GM21717 (cell line): ENCODE results near the gene PRR3.
A peak's percentile ranks its signal among the peaks of the same experiment; 100 is the strongest.
"Not testable (repeated sequence)": the region's sequence is repeated elsewhere in the genome, so short reads cannot be mapped to it uniquely, and the experiment has no call there.

Source experiments
- ATAC-seq: cut with Tn5 transposase; IDR thresholded peaks from one replicate; pipeline ENCODE4 v1.9.1; 2021; ENCODE audit warnings: mild to moderate bottlenecking, moderate library complexity; ENCODE audit not compliant: unreplicated experiment

The PRR3 gene

DNA sequence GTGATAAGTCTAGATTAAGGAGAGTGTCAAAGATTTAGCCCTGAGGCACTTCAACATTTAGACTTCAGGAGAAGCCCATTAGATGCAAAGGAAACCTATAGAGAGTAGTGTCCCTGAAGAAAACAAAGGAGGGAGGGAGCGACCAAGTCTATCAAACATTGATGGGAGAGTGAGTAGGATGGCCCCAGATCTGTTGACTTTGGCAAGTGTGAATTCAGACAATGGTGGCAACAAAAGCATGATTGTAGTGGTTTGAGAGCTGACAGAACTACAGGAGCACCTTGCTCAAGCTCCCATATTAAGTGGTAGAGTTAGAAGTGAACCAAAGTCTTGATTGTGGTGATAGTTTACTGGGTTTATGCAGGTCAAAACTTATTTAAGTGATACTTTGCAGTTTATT is 13.2 kb downstream of the PRR3 start:
- no peak for ATAC-seq

- ATAC-seq, result peak; percentile 23
Observed at GRCh38 chr6:30570740-30571074, 13.6 kb downstream of the PRR3 start.

GRCh38 chr6:30571075-30571761 is 14.1 kb downstream of the PRR3 start, which contains the start of gene ABCF1:
ABCF1 (plus strand) TSS chr6:30571442; CDS start chr6:30571488, 46 bp downstream.
- ATAC-seq, result peak; percentile 83

DNA sequence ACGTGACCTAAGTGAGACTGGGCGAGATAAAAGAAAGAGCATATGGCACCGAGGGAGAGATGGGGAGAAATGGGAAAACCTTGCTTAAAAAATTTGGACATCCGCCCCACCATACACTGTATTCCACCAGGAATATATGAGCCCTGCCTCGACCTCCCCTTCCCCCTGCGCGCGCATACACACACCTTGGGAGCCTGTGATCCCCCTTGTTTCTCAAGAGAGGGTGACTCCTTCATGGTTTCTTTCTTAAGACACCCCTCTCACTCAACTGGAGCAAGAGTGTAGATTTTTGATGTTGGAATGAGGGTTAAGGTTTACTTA is 14.6 kb downstream of the PRR3 start:
- peak; percentile 8 for ATAC-seq

GRCh38 chr6:30572148-30572547 is 15.1 kb downstream of the PRR3 start:
- no peak for ATAC-seq

DNA sequence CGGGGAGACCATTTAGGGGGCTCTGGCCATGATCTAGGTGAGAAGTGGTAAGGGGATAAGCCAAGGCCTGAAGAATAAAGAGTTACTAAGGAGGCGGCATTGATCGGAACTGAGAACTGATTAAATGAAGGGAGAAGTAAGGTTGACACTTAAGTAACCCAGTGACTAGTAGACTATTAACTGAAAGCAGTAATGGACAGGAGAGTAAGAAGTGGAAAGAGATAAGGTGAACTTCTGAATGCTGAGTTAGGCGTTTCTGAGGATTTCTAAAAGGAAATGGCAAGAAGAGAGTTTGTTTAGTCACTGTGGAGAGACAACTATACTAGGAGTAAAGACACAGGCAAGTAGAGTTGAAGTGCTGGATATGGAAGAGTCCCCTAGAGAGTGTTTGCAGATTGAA is 16.0 kb downstream of the PRR3 start:
- no peak for ATAC-seq

DNA sequence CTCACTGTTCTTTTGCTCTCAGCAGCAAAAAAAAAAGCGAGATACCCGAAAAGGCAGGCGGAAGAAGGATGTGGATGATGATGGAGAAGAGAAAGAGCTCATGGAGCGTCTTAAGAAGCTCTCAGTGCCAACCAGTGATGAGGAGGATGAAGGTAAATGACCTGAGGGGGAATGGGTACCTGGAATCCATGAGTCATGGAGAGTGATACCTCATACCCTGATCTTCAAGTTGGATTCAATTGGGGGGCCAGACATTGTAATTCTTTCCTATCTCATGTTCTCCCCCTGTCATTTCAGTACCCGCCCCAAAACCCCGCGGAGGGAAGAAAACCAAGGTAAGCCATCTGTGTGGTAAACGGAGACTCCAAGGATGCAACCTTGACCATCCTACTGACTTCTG is 21.0 kb downstream of the PRR3 start:
- no peak for ATAC-seq

- ATAC-seq, result no peak
Observed at GRCh38 chr6:30583921-30584320, 26.8 kb downstream of the PRR3 start.

GRCh38 chr6:30589754-30590358 is 32.8 kb downstream of the PRR3 start:
- no peak for ATAC-seq

- ATAC-seq, result no peak
Observed at GRCh38 chr6:30590509-30590908, 33.4 kb downstream of the PRR3 start.

DNA sequence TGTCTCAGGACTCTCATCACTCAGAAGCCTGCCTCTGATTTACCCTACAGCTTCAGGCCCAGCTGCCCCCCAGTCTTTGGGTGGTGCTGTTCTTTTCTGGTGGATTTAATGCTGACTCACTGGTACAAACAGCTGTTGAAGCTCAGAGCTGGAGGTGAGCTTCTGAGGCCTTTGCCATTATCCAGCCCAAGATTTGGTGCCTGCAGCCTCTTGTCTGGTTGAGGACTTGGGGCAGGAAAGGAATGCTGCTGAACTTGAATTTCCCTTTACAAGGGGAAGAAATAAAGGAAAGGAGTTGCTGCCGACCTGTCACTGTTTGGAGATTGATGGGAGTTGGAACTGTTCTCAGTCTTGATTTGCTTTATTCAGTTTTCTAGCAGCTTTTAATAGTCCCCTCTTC is 33.9 kb downstream of the PRR3 start:
- no peak for ATAC-seq

DNA sequence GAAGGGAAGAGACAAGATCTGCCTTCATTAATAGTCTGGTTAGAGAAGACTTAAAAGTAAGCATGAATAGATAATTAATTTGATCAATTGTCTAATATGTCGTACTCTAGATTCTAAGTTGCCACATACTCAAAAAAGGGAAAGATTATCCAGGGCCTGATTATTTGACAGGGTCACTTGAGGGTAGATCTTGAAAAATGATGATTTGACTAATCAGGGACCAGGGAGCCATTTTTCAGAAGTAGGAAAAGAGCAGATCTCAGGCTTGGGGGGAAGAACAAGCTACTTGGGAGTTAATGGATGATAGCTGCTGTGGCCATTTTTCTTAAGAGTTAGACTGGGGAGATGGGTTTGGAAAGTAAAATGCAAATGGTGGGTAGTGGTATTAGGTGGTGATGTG is 35.2 kb downstream of the PRR3 start:
- no peak for ATAC-seq

DNA sequence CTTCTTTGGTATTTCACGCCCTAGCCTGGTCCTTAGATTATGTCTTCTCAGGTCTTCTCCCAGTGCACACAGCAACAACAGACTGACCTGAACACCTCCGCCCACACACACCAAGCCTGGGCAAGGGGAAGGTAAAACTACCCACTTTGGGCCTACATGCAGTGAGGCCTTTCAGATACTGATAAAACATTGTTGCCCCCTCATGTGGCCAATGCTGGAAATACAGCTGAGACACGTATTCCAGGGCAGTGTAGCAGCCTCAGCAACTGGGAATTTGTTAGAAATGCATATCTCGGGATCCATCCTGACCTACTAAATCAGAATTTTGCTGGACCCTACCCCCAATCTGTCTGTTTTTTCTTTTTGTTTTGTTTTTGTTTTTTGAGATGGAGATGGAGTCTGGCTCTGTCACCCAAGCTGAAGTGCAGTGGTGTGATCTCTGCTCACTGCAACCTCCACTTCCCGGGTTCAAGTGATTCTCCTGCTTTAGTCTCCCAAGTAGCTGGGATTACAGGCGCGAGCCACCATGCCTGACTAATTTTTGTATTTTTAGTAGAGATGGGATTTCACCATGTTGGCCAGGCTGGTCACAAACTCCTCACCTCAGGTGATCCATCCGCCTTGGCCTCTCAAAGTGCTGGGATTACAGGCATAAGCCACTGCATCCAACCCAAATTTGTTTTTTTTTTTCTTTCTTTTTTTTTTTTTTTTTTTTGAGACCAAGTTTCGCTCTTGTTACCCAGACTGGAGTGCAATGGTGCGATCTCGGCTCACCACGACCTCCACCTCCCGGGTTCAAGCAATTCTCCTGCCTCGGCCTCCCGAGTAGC is 40.4 kb downstream of the PRR3 start:
- ATAC-seq, result not testable (repeated sequence)

GRCh38 chr6:30598912-30599624 is 42.0 kb downstream of the PRR3 start:
- ATAC-seq, result no peak

DNA sequence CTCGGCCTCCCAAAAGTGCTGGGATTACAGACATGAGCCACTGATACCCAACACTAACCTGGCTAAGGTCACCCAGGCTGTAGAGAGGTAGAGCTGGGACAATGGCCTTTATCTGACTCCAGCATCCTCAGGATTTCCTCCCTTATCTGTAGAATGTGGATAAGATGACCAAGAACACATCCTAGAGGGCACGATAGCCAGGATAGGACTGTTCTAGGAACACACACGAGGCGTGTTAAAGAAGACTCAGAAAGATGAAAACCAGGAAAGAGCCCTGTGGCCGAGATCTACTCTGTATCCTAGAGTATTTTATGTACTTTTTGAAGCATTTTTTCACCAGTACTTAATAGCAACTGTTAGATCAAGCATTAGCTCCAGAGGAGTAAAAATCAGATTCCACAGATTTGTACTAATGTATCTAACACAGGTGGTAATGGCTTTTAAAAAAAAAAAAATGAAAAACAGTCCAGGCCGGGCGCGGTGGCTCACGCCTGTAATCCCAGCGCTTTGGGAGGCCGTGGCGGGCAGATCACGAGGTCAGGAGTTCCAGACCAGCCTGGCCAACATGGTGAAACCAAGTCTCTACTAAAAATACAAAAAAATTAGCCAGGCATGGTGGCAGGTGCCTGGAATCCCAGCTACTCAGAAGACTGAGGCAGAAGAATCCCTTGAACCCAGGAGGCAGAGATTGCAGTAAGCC is 42.7 kb downstream of the PRR3 start:
- no peak for ATAC-seq

DNA sequence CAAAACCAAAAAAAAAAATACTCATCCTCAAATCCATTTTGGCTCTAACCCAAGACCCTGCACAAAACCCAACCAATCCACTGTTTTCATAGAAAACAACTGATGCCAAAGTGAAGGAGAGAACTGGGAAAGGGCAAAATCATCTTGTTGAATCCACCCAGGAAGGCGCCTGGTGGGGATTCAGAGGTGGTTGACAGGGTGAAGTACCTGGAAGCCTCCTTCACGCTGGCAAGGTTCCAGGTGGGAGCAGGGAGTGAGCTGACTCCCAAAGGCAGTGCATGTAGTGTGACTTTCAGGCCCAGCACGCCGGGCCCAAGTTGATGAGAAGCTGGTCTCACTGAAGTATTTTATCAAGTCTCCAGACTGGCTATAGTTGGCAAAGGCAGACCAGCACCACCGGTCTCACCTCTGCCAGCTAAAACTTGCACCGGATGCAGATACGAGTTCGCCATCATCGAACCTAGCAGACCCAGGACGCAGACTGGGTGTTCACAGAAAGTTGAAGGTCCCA is 43.4 kb downstream of the PRR3 start:
- ATAC-seq, result no peak

DNA sequence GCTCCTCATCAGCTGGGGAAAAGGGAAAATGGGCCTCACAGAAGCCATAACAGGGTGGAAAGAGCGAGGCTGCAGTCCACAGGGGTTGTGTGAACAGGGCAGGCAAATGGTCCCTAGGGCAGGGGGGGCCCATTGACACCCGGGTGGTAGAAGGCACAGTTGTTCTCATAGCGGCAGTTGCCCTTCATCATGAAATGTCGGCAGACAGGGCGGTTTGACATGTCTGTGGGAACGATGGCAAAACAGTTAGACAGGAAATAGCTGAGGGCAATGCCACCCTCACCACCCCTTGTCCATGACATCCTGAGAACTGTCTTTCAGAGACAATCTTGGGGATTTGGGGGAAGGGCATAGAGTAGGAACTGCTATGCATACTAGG is 44.3 kb downstream of the PRR3 start:
- no peak for ATAC-seq

DNA sequence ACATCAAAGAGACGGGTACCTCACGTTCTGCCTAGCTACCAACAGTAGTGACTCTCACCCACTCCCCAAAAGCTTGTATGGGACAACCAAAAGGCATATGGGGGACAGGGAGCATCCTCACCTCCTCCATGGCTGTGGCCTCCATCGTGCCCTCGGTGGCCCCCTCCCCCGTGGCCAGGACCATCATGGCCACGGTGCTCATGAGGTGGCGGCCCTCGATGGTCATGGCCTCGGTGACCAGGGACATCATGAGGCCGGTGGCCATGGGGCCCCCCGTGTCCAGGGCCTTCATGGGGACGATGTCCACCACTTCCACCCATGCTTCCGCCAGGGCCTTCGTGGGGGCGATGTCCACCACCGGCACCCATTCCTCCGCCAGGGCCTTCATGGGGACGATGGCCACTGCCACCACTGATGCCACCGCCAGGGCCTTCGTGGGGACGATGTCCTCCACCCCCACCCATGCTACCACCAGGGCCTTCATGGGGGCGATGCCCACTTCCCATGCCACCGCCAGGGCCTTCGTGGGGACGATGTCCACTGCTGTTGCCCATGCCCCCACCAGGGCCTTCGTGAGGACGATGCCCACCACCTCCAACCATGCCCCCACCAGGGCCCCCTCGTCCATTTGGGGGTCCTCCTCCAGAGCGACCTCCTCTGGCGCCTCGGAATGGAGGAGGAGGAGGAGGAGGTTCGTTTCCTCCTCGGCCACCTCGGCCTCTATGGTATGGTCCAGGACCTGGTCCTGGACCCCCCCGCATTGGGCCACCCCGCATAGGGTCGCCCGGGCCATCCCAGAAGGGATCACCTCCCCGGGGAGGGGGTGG is 44.9 kb downstream of the PRR3 start:
- ATAC-seq, result no peak

DNA sequence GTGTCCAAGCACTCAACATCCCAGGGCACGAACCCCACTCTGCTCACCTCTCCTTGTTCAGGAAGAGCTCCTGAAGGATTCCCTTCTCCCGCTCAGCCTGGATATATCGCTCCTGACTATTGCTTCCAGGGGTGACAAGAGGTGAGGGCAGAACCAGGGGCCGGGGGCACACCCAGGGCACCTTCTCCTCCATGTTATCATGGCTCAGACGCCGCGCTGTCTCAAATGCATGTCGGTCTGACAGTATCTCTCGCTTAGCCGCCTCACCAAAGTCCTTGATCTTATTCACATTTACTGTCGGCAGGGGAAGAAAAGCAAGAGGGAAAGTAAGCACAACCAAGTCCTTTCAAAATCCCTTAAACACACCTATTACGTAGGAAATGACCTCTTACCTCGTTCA is 46.9 kb downstream of the PRR3 start:
- no peak for ATAC-seq

GRCh38 chr6:30610065-30610464 is 53.0 kb downstream of the PRR3 start:
- no peak for ATAC-seq
